HG02852 (cell line): ENCODE measurements around the gene ALDH5A1.

Experiments used
- ATAC-seq: cut with Tn5 transposase; IDR thresholded peaks from one replicate; pipeline ENCODE4 v1.9.1; 2021; ENCODE audit warnings: mild to moderate bottlenecking, moderate library complexity; ENCODE audit not compliant: unreplicated experiment

The ALDH5A1 gene

GRCh38 chr6:24494821-24495795, at the start of gene ALDH5A1:
Gene ALDH5A1 (plus strand): TSS chr6:24494969. CDS start chr6:24494997, 28 bp downstream.
- ATAC-seq: peak; percentile 58

- ATAC-seq: no peak
These were observed 49.1 kb upstream of the ALDH5A1 start for GRCh38 chr6:24445704-24446103.

GRCh38 chr6:24446670-24447069, 48.1 kb upstream of the ALDH5A1 start:
- no peak for ATAC-seq

- no peak for ATAC-seq
These were observed 46.4 kb upstream of the ALDH5A1 start for GRCh38 chr6:24448396-24448795.

GRCh38 chr6:24448828-24449525, 45.8 kb upstream of the ALDH5A1 start:
- no peak for ATAC-seq

- ATAC-seq: no peak
These were observed 43.0 kb upstream of the ALDH5A1 start for GRCh38 chr6:24451581-24452388.

- ATAC-seq: no peak
These were observed 40.8 kb upstream of the ALDH5A1 start for GRCh38 chr6:24453921-24454320.

GRCh38 chr6:24454452-24454851, 40.3 kb upstream of the ALDH5A1 start:
- ATAC-seq: no peak

GRCh38 chr6:24455061-24455460, 39.7 kb upstream of the ALDH5A1 start:
- ATAC-seq: no peak

- no peak for ATAC-seq
These were observed 36.6 kb upstream of the ALDH5A1 start for GRCh38 chr6:24458134-24458533.

GRCh38 chr6:24458941-24459340, 35.8 kb upstream of the ALDH5A1 start:
- no peak for ATAC-seq

- ATAC-seq: no peak
These were observed 33.8 kb upstream of the ALDH5A1 start for GRCh38 chr6:24460966-24461365.

- ATAC-seq: no peak
These were observed 30.3 kb upstream of the ALDH5A1 start for GRCh38 chr6:24464253-24465038.

GRCh38 chr6:24469811-24470210, 25.0 kb upstream of the ALDH5A1 start:
- ATAC-seq: no peak

- ATAC-seq: no peak
These were observed 22.6 kb upstream of the ALDH5A1 start for GRCh38 chr6:24472181-24472580.

- no peak for ATAC-seq
These were observed 18.1 kb upstream of the ALDH5A1 start for GRCh38 chr6:24476631-24477030.

- ATAC-seq: no peak
These were observed 17.7 kb upstream of the ALDH5A1 start for GRCh38 chr6:24477070-24477469.

GRCh38 chr6:24478903-24479302, 15.9 kb upstream of the ALDH5A1 start:
- ATAC-seq: no peak

- ATAC-seq: no peak
These were observed 14.1 kb upstream of the ALDH5A1 start for GRCh38 chr6:24480705-24481104.

GRCh38 chr6:24481449-24481848, 13.3 kb upstream of the ALDH5A1 start:
- no peak for ATAC-seq
